Uterus (tissue), 2 donors: ENCODE data around the gene RSL24D1.

Source experiments
- POLR2A ChIP-seq, 2 donors: fragments of 450-650 bp; IDR thresholded peaks; one replicate each; pipeline ENCODE4 v1.6.1; 2016; ENCODE audit warnings: antibody characterized with exemption in 2 of 2, mild to moderate bottlenecking in 1 of 2, moderate library complexity in 1 of 2
- TF ChIP-seq, protein P1 (sequence below), 4 experiments: fragments of 200-600 bp in 2 of 4; fragments of 450-650 bp in 2 of 4; sonication (generic) in 2 of 4; IDR thresholded peaks; one replicate each; pipeline ENCODE4 v1.5.1; 2016 to 2019; ENCODE audit warnings: antibody characterized with exemption in 4 of 4, mild to moderate bottlenecking in 2 of 4, moderate library complexity in 1 of 4

DNA sequence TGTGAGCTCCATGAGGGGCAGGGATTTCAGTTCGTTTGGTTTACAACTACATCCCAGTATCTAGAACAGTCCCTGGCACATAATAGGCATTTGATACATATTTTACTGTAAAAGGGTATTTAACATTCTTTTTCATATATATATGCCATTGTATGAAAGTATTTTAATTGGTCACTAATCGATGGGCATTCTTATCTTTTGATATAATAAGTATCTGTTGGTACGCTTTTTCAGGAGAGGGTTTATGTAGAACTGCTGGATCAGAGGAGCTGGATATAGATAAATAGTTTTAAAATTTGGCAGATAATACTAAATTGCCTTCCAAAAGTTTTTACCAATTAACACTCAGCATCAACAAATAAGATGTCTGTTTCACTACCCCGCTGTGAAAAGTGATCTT is 978 bp upstream of the RSL24D1 start:
- TF ChIP-seq, protein P1, sequence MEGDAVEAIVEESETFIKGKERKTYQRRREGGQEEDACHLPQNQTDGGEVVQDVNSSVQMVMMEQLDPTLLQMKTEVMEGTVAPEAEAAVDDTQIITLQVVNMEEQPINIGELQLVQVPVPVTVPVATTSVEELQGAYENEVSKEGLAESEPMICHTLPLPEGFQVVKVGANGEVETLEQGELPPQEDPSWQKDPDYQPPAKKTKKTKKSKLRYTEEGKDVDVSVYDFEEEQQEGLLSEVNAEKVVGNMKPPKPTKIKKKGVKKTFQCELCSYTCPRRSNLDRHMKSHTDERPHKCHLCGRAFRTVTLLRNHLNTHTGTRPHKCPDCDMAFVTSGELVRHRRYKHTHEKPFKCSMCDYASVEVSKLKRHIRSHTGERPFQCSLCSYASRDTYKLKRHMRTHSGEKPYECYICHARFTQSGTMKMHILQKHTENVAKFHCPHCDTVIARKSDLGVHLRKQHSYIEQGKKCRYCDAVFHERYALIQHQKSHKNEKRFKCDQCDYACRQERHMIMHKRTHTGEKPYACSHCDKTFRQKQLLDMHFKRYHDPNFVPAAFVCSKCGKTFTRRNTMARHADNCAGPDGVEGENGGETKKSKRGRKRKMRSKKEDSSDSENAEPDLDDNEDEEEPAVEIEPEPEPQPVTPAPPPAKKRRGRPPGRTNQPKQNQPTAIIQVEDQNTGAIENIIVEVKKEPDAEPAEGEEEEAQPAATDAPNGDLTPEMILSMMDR (IDR thresholded peaks at IDR 0.05), result no peak
- no peak for TF ChIP-seq POLR2A (IDR thresholded peaks at IDR 0.05)
